Neural progenitor cell (in vitro differentiated cells): ENCODE data around the gene IL16.

ENCODE experiments used
- EZH2 ChIP-seq: fragments of 200-600 bp; sonication (generic); IDR thresholded peaks from 2 replicates; pipeline ENCODE4 v1.6.1; 2017; ENCODE audit warnings: antibody characterized with exemption, mild to moderate bottlenecking, moderate library complexity
- TF ChIP-seq, protein P1 (sequence below): fragments of 200-600 bp; sonication (generic); IDR thresholded peaks from 2 replicates; pipeline ENCODE4 v1.5.1; 2017; ENCODE audit warnings: antibody characterized with exemption, mild to moderate bottlenecking

DNA sequence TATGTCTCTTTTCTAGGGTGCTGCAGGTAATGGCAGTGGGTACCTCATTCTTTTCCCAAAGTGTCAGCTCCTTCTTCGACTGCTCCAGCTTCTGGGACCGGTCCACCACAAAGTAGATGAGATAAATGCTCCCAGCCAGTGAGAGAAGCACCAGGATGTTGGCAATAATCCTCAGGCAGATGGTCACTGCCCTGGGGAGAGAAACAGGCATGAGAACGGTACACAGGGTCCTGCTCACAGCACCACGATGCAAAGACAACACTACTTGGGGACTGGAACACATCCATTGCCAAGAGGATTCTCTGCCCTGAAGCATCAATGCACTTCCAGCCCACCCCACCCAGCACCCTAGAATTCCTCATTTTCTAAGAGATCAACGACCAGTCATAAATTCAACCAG lies 155.0 kb downstream of the IL16 start:
- TF ChIP-seq, protein P1, sequence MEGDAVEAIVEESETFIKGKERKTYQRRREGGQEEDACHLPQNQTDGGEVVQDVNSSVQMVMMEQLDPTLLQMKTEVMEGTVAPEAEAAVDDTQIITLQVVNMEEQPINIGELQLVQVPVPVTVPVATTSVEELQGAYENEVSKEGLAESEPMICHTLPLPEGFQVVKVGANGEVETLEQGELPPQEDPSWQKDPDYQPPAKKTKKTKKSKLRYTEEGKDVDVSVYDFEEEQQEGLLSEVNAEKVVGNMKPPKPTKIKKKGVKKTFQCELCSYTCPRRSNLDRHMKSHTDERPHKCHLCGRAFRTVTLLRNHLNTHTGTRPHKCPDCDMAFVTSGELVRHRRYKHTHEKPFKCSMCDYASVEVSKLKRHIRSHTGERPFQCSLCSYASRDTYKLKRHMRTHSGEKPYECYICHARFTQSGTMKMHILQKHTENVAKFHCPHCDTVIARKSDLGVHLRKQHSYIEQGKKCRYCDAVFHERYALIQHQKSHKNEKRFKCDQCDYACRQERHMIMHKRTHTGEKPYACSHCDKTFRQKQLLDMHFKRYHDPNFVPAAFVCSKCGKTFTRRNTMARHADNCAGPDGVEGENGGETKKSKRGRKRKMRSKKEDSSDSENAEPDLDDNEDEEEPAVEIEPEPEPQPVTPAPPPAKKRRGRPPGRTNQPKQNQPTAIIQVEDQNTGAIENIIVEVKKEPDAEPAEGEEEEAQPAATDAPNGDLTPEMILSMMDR = no peak
- no peak for TF ChIP-seq EZH2
